Mesothelial cell of epicardium (in vitro differentiated cells): Measurements from ENCODE around the gene ATP2A3. TPM values are rescaled to one million over a fixed set of nuclear protein-coding genes. Genes with fewer than 3 reads are reported as not detected.

Source experiments
- DNase-seq, 2 experiments: peaks; one replicate each; pipeline ENCODE4 v3.0.0; 2021; ENCODE audit warnings: low spot score in 2 of 2; ENCODE audit not compliant: unreplicated experiment in 2 of 2
- H3K27ac Mint-ChIP-seq: 2 replicates; pipeline ENCODE4 v1.8.0; 2021; ENCODE audit warnings: mixed read lengths
- H3K27me3 Mint-ChIP-seq: 2 replicates; pipeline ENCODE4 v1.8.0; 2021; ENCODE audit warnings: low read depth, mixed read lengths
- H3K36me3 Mint-ChIP-seq: 2 replicates; pipeline ENCODE4 v1.8.0; 2021; ENCODE audit warnings: mixed read lengths
- H3K4me1 Mint-ChIP-seq: 2 replicates; pipeline ENCODE4 v1.8.0; 2021; ENCODE audit warnings: mixed read lengths
- H3K4me3 Mint-ChIP-seq: 2 replicates; pipeline ENCODE4 v1.8.0; 2021; ENCODE audit warnings: mild to moderate bottlenecking, moderate library complexity, mixed read lengths
- H3K9me3 Mint-ChIP-seq: 2 replicates; pipeline ENCODE4 v1.8.0; 2021; ENCODE audit warnings: mixed read lengths
- CTCF ChIP-seq: fragments of 200-600 bp; sonication (generic); IDR thresholded peaks from one replicate; pipeline ENCODE4 v1.5.0; 2021; ENCODE audit warnings: antibody characterized with exemption; ENCODE audit not compliant: unreplicated experiment
- total RNA-seq: library from RNA; stranded (reverse); gene quantifications from 3 replicates; pipeline ENCODE4 v1.2.1, GENCODE V29; 2021

The ATP2A3 gene
- total RNA-seq, 1 donor from 2014 or later = 4.1 TPM

DNA sequence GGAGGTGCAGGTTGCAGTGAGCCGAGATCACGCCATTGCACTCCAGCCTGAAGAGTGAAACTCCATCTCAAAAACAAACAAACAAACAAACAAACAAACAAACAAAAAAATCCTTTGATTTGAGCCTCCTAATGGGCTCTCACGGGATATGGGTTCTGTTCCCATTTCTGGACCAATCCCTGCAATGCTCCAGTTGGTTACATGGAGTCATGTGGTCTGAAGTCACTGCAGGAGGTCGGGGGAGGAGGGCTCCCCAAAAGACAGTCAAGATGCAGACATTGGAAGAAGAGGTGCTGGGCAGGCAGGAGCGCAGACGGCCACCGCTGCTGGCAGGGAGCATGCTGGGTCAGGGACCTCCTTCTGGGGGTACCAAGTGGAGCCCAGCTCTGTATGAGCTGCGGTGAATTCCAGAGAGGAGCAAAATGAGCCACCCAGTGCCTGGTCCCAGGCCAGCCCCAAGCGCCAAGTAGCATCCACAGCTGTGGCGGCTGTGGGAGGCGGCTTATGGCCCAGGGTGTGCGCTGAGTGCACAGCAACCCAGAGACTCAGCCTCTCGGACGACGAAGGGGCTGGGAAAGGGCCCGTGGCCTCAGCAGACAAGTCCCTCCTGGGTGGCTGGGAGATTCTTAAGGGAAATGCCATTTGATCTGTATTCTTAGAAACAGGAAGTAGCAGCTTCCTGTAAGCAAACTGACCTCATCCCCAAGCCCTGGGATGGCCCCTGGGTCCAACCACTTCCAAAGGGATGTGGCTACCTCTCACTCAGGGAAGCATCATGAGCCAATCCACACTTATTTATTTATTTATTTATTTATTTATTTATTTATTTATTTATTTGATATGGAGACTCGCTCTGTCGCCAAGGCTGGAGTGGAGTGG, 19.6 kb upstream of the ATP2A3 start:
- Mint-ChIP-seq H3K27me3 (peaks cover 2% of the 10 kb centered on the region), H3K9me3 (peaks cover 6% of the 10 kb centered on the region), H3K4me1 (no peaks in the 10 kb centered on the region), H3K4me3 (no peak overlapping the region), H3K36me3 (no peaks in the 10 kb centered on the region), H3K27ac (no peak overlapping the region)
- no peak for DNase-seq
- TF ChIP-seq CTCF = no peak

GRCh38 chr17:3982541-3983017, 18.3 kb upstream of the ATP2A3 start:
- H3K27me3 Mint-ChIP-seq = peaks cover 2% of the 10 kb centered on the region
- H3K27ac Mint-ChIP-seq = no peak overlapping the region
- TF ChIP-seq CTCF = no peak
- DNase-seq = no peak
- no peaks in the 10 kb centered on the region for H3K36me3 Mint-ChIP-seq
- H3K4me3 Mint-ChIP-seq = no peak overlapping the region
- no peaks in the 10 kb centered on the region for H3K4me1 Mint-ChIP-seq
- peaks cover 10% of the 10 kb centered on the region for H3K9me3 Mint-ChIP-seq

- no peak overlapping the region for H3K4me3 Mint-ChIP-seq
- no peak for DNase-seq
- H3K9me3 Mint-ChIP-seq = peaks cover 10% of the 10 kb centered on the region
- no peak for TF ChIP-seq CTCF
- no peaks in the 10 kb centered on the region for H3K4me1 Mint-ChIP-seq
- H3K27ac Mint-ChIP-seq = no peak overlapping the region
- H3K36me3 Mint-ChIP-seq = no peaks in the 10 kb centered on the region
- peaks cover 2% of the 10 kb centered on the region for H3K27me3 Mint-ChIP-seq
Measured at GRCh38 chr17:3982113-3982512, 17.9 kb upstream of the ATP2A3 start.

DNA sequence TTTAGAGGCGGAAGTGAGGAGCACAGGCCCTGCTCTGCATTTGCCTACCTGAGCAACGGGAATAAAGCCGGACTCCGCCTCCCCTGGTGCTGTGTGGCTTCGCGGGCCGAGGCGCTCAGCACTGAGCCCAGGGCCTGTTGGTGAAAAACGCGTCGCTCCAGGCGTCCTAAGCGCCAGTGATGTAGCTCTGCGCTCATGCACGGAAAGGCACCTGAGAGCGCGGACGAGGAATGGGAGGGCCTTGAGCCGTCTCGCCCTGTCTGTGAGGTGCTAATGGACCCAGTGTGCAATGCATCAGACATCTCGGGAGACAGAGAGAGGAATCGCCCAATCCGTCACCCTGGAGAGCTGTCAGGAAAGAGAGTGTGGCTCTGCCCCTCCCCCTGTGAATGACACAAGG, 17.2 kb upstream of the ATP2A3 start:
- peaks cover 10% of the 10 kb centered on the region for H3K9me3 Mint-ChIP-seq
- H3K4me3 Mint-ChIP-seq = no peak overlapping the region
- no peaks in the 10 kb centered on the region for H3K36me3 Mint-ChIP-seq
- H3K4me1 Mint-ChIP-seq = no peaks in the 10 kb centered on the region
- no peak overlapping the region for H3K27ac Mint-ChIP-seq
- DNase-seq = no peak
- H3K27me3 Mint-ChIP-seq = peaks cover 2% of the 10 kb centered on the region
- TF ChIP-seq CTCF = no peak

- Mint-ChIP-seq H3K27me3 (peaks cover 2% of the 10 kb centered on the region), H3K27ac (no peak overlapping the region), H3K4me1 (no peaks in the 10 kb centered on the region), H3K9me3 (peaks cover 10% of the 10 kb centered on the region), H3K36me3 (no peaks in the 10 kb centered on the region), H3K4me3 (no peak overlapping the region)
- no peak for DNase-seq
- TF ChIP-seq CTCF = no peak
Measured at GRCh38 chr17:3980381-3981014, 16.3 kb upstream of the ATP2A3 start.
